CD4-positive, alpha-beta T cell treated with Interleukin-15 for 1 hour (primary cell): ENCODE results near the gene FAM118B.

ENCODE experiments used
- DNase-seq: peaks from one replicate; pipeline ENCODE4 v3.0.0-alpha.2; 2020

The FAM118B gene

GRCh38 chr11:126186708-126187529, 24.7 kb upstream of the FAM118B start:
- DNase-seq = no peak

DNA sequence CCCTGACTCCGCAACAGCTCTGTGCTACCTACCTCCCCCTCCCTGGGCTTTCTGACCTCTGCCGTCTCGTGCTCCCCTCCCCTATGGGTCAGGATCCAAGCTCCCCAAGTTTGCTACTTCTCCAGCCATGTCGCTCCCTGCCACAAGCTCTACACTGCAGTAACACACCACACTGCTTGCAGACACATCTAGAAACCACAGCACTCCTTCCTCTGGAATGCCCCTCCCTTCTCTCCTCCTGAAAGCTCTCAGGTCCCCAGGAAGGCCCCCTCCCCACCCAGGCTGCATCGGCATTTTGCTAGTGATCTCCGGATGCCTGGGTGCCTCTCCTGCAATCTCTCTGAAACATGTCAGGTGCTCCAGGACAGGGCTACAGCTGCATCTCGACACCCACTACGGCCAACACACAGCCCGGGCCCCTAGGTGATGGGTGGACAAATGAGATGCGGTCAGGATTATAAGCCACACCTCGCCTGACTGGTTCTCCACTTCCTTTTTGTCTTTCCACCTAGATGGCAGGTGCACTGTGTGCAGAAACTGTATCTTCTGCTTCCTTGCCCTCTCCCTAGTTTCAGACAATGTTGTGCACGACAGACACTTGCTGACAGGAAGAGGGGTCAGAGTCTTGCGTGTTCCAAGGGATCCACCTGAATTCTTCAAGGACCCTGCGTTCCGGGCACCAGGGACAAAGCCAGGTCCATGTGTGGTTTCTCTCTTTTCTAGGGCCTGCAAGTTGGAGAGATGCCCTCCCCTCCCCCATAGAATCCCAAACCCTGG, 23.1 kb upstream of the FAM118B start:
- DNase-seq = no peak

DNA sequence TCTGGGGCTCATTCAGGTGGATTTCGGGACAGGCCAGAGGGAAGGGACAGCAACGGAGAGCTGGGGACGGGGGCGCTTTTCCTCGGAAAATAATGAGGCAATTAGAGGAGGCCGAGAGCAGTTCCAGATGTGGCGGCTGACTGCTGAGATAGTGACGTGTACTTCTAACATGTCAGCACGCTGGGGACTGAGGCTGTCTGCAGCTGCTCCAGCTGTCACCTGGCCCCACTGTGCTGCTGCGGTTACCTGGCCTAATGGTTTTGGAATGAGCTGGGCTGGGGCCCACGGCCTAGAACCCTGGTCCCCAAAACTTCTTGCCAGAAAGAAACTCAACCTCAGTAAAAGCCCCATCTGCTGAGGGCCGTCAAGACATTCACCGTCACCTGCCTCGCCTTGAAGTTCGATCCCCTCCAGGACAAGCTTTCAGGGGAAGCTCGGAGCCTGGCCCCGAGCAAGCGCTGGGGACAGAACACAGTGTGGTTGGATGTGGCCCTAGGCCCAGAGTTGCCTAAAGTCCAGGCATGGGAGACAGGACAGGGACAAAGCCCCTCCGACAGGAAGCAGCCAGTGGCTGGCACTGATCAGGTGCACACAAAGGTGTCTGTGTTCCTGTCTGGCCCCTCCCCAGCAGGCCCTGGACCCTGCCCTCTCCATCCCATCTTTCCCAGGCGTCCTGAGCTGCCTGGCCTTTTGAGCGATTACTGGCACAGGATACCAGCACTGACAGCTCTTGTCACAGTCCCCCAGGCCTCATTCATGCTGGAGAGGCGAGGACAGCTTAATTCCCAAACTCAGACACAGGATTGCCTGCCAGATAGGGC, 22.3 kb upstream of the FAM118B start:
- DNase-seq = no peak

DNA sequence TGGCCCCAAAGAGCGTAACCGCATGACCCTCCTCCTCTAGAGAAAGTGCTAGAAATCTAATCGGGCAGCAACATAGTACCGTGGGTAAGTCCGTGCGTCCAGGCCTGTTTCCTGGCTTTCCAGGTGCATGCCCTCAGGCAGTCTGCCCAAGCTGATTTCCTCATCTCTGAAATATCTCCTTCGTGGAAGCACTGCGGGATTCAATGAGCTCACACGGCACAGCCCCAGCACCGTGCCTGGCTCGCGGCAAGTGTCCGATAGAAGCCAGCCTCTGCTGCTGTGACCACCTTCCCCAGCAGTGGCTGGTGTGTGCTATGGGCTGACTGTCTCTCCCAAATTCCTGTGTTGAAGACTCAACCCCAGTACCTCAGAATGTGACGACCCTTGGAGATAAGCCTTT, 20.8 kb upstream of the FAM118B start:
- DNase-seq = no peak

GRCh38 chr11:126191379-126192073, 20.1 kb upstream of the FAM118B start:
- no peak for DNase-seq

GRCh38 chr11:126192361-126192760, 19.2 kb upstream of the FAM118B start:
- no peak for DNase-seq

DNA sequence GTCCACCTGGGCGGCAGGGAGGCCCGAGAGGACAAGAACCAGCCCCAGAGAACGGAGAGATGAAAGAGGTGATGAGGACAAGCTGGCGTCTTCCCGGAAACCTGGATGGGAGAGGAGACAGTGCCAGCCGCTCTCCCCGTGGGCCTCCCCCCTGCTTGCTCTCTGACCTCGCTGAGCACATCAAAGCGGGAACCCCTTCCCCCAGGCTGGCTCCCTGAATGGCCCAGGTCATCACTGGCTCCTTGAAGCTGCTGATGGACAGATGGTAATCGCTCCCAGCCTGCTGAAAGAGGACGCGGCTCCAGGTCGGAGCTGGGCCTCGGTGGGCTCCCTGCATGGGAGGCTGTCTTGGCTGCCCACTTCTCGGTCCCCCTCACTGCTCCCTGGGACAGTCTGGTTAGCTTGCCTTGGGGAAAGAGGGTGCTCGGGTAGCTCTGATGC, 18.5 kb upstream of the FAM118B start:
- no peak for DNase-seq

DNA sequence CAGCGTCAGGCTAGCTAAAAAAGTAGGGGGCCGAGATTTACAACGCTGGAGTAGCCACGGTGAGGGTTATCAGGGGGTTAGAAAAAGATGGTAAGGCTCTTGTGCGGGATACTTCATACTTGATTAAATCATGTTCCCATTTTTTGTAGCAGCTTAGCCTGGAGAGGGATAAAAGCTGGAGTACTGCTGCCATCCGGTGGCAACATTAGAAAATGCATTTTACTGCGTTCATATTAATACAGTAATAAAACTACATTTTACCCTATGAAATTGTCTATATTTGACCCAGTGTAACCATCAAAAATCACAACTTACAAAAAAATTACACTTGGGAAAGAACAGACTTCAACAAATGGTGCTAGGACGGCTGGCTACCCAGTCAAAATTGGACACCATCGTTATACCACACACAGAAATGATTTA, 17.4 kb upstream of the FAM118B start:
- no peak for DNase-seq

DNA sequence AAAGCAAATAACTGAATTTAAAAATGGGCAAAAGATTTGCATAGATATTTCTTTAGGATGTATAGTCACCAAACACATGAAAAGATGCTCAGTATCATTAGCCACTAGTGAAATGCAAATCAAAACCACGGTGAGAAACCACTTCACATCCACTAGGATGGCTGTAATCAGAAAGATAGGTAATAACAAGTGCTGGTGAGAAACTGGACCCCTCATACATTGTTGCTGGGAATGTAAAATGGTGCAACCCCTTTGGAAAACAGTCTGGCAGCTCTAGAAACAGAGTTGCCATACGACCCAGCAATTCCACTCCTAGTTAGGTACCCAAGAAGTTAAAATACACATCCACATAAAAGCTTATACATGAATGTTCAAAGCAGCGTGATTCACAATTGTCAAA, 16.5 kb upstream of the FAM118B start:
- DNase-seq = no peak

DNA sequence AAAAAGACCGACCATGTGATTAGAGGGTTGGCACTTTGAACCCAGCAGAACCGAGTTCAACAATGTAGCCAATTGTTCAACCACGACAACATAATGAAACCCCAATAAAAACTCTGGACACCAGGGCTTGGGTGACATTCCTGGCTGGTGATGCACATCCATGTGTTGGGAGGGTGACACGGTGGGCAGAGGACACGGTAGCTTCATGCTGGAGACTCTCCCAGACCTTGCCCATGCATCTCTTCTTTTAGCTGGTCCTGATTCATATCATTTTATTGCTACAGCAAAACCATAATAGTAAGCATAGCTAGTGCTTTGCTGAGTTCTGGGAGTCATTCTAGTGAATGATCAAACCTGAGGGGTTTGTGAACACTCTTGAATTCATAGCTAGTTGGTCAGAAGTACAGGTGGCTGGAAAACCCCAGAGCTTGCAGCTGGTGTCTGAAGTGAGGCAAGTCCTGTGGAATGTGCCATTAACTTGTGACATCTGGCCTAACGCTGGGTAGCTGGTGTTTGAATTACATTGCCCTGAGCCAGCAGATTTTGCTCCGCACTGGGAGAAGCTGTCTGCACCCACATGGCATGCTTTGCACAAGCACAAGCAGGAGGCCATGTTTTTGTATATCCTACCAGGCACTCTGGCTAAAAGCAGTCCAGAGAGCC, 14.2 kb upstream of the FAM118B start:
- DNase-seq = no peak

- DNase-seq = no peak
These were observed 12.9 kb upstream of the FAM118B start for GRCh38 chr11:126198648-126199047.

- DNase-seq = no peak
These were observed 8.8 kb upstream of the FAM118B start for GRCh38 chr11:126202646-126203359.

DNA sequence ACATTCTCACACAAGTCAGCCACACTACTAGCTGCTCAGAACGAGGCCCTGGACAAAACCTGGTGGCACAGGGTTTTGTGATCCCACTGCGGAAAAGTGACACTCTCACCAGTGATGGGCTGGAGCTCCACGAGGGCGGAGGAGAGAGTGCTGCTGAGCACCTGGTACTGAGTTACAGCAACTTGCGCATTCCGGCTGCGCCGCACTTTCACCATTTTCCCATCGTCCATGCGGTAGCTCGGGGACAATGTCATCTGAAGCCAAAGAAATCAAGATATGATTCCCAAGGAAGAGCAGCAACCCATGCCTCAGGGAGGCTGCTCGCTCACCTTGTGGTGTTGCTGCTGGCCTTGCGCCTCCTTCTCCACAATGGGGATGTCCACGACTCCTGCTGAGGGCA, 6.2 kb upstream of the FAM118B start:
- no peak for DNase-seq

- no peak for DNase-seq
These were observed 3.7 kb upstream of the FAM118B start for GRCh38 chr11:126207896-126208295.

DNA sequence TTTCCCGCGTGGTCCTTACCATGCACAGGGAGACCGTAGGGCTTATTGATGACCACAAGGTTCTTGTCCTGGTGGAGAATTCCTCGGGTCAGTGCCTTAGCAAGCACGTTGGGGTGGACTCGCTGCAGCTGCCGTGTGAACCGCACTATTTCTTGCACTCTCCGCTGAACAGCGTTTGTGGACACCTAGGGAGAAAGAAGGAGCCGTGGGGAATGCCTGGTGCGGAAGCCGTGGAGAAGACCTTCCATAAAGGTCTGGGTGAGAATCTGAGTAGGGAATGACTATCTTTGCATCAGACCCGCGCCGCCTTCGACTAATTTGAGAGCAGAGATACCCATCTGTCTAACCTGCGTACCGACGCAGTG, 729 bp upstream of the FAM118B start:
- DNase-seq = no peak

GRCh38 chr11:126212089-126212660, 593 bp downstream of the FAM118B start:
- no peak for DNase-seq

GRCh38 chr11:126214441-126214840, 2.9 kb downstream of the FAM118B start:
- DNase-seq = no peak

GRCh38 chr11:126214841-126215240, 3.3 kb downstream of the FAM118B start:
- no peak for DNase-seq

- no peak for DNase-seq
These were observed 5.1 kb downstream of the FAM118B start for GRCh38 chr11:126216526-126217305.

GRCh38 chr11:126217491-126217890, 5.9 kb downstream of the FAM118B start:
- no peak for DNase-seq
